Myocyte (in vitro differentiated cells): Measurements from ENCODE around the gene CAMLG. TPM values are rescaled to one million over a fixed set of nuclear protein-coding genes. Genes with fewer than 3 reads are reported as not detected.

Source experiments
- DNase-seq: peaks from one replicate; pipeline ENCODE4 v3.0.0-alpha.2; 2012; ENCODE audit warnings: low read depth
- total RNA-seq: library from RNA; depleted of rRNA; stranded (reverse); fragments of >200 nt; gene quantifications from 2 replicates; pipeline ENCODE4 v1.2.3, GENCODE V29; 2014

CAMLG gene
- total RNA-seq, 1 donor from 2014 or later, result 22.6 TPM

DNA sequence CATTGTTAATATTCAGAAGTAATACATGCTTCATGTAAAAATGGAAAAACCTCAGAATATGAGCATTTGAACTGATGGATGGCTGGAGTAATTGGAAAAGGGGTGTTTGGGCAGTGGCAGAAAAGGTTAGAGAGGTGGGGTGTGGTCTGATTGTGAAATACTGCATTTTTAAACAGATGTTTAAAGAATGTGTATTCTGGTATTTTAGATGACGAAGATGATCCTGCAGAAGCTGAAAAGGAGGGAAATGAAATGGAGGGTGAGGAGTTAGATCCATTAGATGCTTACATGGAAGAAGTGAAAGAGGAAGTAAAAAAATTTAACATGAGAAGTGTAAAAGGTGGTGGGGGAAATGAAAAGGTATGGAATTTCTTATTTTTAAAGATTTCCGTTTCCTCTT is 39.0 kb downstream of the CAMLG start:
- no peak for DNase-seq

DNA sequence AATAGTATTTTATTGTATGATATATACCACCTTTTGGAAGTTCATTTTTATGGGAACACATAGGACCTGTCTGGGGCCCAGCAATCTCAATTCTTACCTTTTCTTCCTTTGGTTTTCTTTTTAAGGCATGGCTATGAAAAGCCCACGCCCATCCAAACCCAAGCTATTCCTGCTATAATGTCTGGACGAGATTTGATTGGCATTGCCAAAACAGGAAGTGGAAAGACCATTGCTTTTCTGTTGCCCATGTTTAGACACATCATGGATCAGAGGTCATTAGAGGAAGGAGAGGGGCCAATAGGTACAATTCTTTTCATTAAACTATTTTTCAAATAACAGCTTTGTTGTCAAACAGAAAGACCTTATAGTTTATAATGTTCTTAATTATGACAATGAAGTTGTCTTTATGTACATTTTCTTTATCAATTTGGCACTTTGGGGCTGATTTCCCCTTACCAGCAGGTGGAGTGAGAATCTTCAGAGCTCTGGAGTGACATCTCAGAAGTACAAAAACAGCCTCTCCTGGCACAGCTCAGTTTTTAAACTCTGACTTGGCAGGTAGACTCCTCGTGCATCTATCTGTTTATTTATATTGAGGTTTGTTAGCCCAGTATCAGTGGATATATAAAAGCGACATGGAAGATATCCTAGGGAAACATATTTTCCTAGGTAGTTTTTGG is 46.0 kb downstream of the CAMLG start:
- DNase-seq, result peak; percentile 5

DNA sequence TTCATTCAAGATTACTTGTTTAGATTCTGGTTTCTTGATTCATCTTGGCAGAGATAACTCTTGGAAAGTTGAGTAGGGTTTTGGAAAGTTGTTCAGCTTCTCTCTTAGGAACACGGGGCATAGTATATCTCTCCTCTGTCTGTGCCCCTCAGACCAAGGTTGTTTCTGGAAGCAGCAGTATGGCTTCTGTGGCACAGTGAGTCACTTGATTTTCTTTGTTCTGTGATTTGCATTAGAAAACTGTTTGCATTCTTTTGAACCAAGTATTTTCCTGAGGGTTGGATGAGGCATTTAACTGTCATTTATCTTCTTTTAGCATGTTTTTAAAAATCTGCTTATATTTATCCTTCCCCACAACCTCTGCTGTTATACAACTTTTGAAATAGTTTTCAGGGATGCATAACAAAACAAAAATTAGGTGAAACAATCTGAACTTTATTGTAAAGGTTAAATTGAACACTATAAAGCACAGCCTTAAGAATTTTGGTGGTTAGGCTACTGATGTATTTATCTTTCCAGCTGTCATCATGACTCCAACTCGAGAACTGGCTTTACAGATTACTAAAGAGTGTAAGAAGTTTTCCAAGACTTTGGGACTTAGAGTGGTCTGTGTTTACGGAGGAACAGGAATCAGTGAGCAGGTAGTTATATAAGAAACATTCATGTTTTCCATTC is 46.7 kb downstream of the CAMLG start:
- peak; percentile 17 for DNase-seq

DNA sequence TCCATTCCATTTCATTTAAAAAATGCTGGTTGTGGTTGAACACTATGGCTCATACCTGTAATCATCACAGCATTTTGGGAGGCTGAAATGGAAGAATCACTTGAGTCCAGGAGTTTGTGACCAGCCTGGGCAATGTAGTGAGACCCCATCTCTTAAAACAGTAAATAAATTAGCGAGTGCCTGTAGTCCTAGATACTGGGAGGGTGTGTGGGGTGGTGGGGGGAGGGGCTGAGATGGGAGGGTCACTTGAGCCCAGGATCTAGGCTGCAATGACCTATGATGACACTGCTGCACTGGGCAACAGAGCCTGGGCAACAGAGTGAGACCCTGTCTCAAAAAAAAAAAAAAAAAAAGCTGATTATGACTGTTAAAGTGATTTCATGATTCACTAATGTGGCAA is 49.3 kb downstream of the CAMLG start:
- DNase-seq, result no peak

DNA sequence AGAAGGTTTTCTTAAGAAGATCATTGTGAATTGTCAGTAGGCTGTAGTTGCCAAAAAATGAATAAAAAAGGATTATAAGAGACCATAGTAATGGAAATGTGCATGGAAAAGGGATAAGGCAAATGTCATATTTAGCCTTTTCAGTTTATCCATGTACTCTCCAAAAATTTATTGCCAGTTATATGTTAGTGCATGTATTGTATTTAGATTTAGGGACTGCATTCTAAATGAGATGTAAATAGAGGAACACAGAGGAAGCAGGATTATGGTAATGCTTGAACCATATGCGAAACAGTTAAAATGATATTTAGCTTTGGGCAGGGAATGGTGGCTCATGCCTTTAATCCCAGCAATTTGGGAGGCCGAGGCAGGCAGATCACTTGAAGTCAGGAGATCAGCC is 53.2 kb downstream of the CAMLG start:
- DNase-seq, result no peak

DNA sequence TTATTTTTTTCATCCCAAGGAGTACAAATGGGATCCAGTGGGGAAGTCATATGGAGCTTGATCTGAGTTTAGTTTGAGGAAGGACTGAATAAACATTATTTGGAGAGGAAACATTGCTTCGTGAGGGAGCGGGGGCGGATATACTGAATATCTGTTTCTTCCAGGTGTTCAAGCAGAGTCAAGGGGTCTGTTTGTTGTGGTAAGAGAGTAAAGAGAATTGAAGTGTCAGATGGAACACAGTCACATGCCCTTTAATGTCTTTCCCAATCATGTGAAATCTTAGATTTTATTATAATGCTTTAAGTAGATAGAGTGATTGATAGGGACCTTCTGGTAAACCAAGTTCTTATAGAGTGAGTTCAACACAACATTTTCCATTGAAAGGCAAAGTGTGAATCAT is 53.9 kb downstream of the CAMLG start:
- DNase-seq, result no peak

DNA sequence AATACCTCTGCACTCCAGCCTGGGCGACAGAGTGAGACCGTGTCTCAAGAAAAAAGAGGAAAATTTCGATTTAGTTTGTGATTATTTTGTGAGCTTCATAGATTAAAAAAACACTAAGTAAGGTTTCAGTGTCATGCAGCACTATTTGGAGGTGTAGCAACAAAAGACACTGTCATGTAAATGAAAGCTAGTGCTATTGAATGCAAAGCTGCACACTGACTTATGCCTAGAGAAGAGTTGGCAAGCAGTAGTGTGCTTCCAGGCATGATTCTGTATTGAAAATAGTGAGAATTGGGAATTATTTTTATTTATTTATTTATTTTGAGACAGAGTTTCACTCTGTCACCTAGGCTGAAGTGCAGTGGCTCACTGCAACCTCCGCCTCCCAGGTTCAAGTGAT is 54.8 kb downstream of the CAMLG start:
- DNase-seq, result no peak

DNA sequence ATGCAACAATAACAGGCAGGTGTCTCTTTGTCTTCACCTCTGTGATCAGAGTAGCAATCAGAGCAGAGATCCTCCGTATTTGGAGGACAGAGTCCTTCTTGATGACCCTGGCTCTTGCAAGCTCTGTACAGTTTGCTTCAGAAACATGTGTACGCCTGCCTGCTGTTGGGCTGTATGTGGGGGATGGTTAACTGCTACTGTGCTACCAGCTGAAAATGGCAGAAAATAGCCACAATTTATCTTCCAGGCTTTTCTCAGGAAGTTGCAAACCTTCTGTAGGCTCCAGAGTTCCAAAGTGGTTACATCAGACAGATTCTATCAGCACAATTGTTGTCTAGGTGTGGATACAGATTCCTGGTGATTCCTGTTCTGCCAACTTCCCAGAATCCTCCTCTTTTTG is 55.7 kb downstream of the CAMLG start:
- no peak for DNase-seq

DNA sequence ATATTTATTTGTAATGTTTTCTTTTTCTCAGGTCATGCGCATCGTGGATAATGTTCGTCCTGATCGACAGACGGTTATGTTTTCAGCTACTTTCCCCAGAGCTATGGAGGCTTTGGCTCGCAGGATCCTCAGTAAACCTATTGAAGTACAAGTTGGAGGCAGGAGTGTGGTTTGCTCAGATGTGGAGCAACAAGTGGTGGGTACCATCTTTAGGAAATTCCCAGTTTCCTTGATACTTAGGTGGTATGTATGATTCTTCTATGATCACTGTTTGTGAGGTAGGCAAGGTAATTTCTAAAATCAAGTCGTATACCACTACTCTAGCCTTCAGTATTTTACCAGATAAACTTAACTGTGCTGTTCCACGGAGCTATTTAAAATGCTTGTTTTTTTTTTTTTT is 56.5 kb downstream of the CAMLG start:
- DNase-seq, result no peak

DNA sequence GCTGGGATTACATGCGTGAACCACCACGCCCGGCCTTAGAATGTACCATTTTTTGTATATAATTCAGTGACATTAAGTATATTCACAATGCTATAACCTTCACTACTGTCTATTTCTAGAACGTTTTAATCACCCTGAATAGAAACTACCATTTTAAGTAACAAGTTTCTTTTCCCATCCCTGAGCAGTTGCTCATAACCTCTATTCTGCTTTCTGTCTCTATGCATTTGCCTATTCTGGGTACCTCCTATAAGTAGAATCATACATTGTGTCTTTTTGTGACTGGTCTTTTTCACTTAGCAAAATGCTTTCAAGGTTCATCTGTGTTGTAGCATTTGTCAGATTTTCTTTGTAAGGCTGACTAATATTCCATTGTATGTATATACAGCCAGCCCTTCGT is 60.1 kb downstream of the CAMLG start:
- DNase-seq, result no peak

Other genes with a start within 250 kb of the CAMLG start
- gene JADE2, start 212.9 kb upstream of the CAMLG start, total RNA-seq, result 5.9 and 10.2 TPM in 2 replicates
- gene SAR1B, start 105.7 kb upstream of the CAMLG start, total RNA-seq, result 75.6 and 80.3 TPM in 2 replicates
- 23.7 and 29.0 TPM in 2 replicates for gene SEC24A, start 89.8 kb upstream of the CAMLG start, total RNA-seq
- gene DDX46, start 20.2 kb downstream of the CAMLG start, total RNA-seq, result 20.5 and 31.4 TPM in 2 replicates
- 96.8 and 109 TPM in 2 replicates for gene C5orf24, start 107.4 kb downstream of the CAMLG start, total RNA-seq
- gene TXNDC15, start 135.8 kb downstream of the CAMLG start, total RNA-seq, result 94.8 and 106 TPM in 2 replicates
- gene PCBD2, start 166.6 kb downstream of the CAMLG start, total RNA-seq, result 19.2 and 19.8 TPM in 2 replicates
- gene CATSPER3, start 229.4 kb downstream of the CAMLG start, total RNA-seq, result not detected in 2 replicates